GM18505 (cell line): ENCODE results near the gene TRIM24.
"Not testable (repeated sequence)": the region's sequence is repeated elsewhere in the genome, so short reads cannot be mapped to it uniquely, and the experiment has no call there.

ENCODE experiments used
- ATAC-seq: cut with Tn5 transposase; IDR thresholded peaks from one replicate; pipeline ENCODE4 v1.9.1; 2021; ENCODE audit not compliant: unreplicated experiment
- POLR2A ChIP-seq: IDR thresholded peaks from 4 replicates; pipeline ENCODE4 v1.6.1; 2011; ENCODE audit warnings: borderline replicate concordance; ENCODE audit not compliant: insufficient read depth, insufficient read length; ENCODE audit errors: extremely low read depth

Gene TRIM24

GRCh38 chr7:138440460-138440859 is 19.6 kb upstream of the TRIM24 start:
- no peak for ATAC-seq
- TF ChIP-seq POLR2A: no peak

GRCh38 chr7:138442822-138443221 is 17.2 kb upstream of the TRIM24 start:
- no peak for TF ChIP-seq POLR2A
- ATAC-seq: no peak

GRCh38 chr7:138449580-138449979 is 10.5 kb upstream of the TRIM24 start:
- no peak for TF ChIP-seq POLR2A
- no peak for ATAC-seq

- ATAC-seq: no peak
- no peak for TF ChIP-seq POLR2A
Measured at GRCh38 chr7:138455609-138456008, 4.5 kb upstream of the TRIM24 start.

- TF ChIP-seq POLR2A: no peak
- ATAC-seq: no peak
Measured at GRCh38 chr7:138456220-138456619, 3.8 kb upstream of the TRIM24 start.

- no peak for TF ChIP-seq POLR2A
- ATAC-seq: no peak
Measured at GRCh38 chr7:138458576-138459412, 1.3 kb upstream of the TRIM24 start.

- ATAC-seq: peak; percentile 76
- TF ChIP-seq POLR2A: no peak
Measured at GRCh38 chr7:138459413-138460175, 465 bp upstream of the TRIM24 start.

- peak; percentile 45 for ATAC-seq
- TF ChIP-seq POLR2A: no peak
Measured at GRCh38 chr7:138460649-138461607, 869 bp downstream of the TRIM24 start.

GRCh38 chr7:138463291-138463618 is 3.2 kb downstream of the TRIM24 start:
- ATAC-seq: not testable (repeated sequence)

GRCh38 chr7:138465046-138465445 is 5.0 kb downstream of the TRIM24 start:
- no peak for ATAC-seq
- TF ChIP-seq POLR2A: no peak

GRCh38 chr7:138466069-138466756 is 6.2 kb downstream of the TRIM24 start:
- ATAC-seq: peak; percentile 54

GRCh38 chr7:138468244-138469123 is 8.4 kb downstream of the TRIM24 start:
- ATAC-seq: no peak
- TF ChIP-seq POLR2A: no peak

GRCh38 chr7:138470391-138471157 is 10.5 kb downstream of the TRIM24 start:
- TF ChIP-seq POLR2A: no peak
- ATAC-seq: no peak
